Muscle layer of colon (tissue), 2 donors: ENCODE results near the gene VPS4A.
"Not testable (repeated sequence)": the region's sequence is repeated elsewhere in the genome, so short reads cannot be mapped to it uniquely, and the experiment has no call there.

Experiments used
- H3K27ac ChIP-seq: one replicate; pipeline ENCODE4 v1.7.0; 2013; ENCODE audit warnings: low read depth, mild to moderate bottlenecking, low read length, moderate library complexity
- H3K27me3 ChIP-seq, 2 donors: one replicate each; pipeline ENCODE4 v1.7.0; 2013; ENCODE audit warnings: low read length in 2 of 2, mild to moderate bottlenecking in 2 of 2; ENCODE audit not compliant: insufficient read depth in 2 of 2, control insufficient read depth in 1 of 2
- H3K36me3 ChIP-seq: one replicate; pipeline ENCODE4 v1.7.0; 2013; ENCODE audit warnings: mild to moderate bottlenecking, low read length; ENCODE audit not compliant: insufficient read depth
- H3K4me1 ChIP-seq: one replicate; pipeline ENCODE4 v1.7.0; 2013; ENCODE audit warnings: mild to moderate bottlenecking, low read length; ENCODE audit not compliant: insufficient read depth
- H3K4me3 ChIP-seq, 2 donors: one replicate each; pipeline ENCODE4 v1.7.0; 2013; ENCODE audit warnings: low read length in 2 of 2, low read depth in 1 of 2, mild to moderate bottlenecking in 1 of 2, moderate library complexity in 1 of 2
- H3K9ac ChIP-seq: one replicate; pipeline ENCODE4 v1.7.0; 2013; ENCODE audit warnings: low read length
- H3K9me3 ChIP-seq: one replicate; pipeline ENCODE4 v1.7.0; 2013; ENCODE audit warnings: mild to moderate bottlenecking, low read length
- donor health status: abdominal sarcoma.
- donor health status: Adenocarcinoma of cecum.

The VPS4A gene

GRCh38 chr16:69349536-69349935 is 38.4 kb downstream of the VPS4A start:
- H3K9ac ChIP-seq, result no peak overlapping the region
- H3K4me3 ChIP-seq, result no peak overlapping the region
- H3K36me3 ChIP-seq, result peaks cover 13% of the 10 kb centered on the region
- H3K27ac ChIP-seq, result no peak overlapping the region
- no peaks in the 10 kb centered on the region for H3K27me3 ChIP-seq
- no peaks in the 10 kb centered on the region for H3K9me3 ChIP-seq
- H3K4me1 ChIP-seq, result no peaks in the 10 kb centered on the region

GRCh38 chr16:69350536-69351133 is 39.5 kb downstream of the VPS4A start:
- Histone ChIP-seq H3K27ac (no peak overlapping the region), H3K4me3 (no peak overlapping the region), H3K27me3 (no peaks in the 10 kb centered on the region), H3K36me3 (peaks cover 17% of the 10 kb centered on the region), H3K9ac (no peak overlapping the region), H3K4me1 (no peaks in the 10 kb centered on the region), H3K9me3 (no peaks in the 10 kb centered on the region)

- H3K4me3 ChIP-seq, result no peak within 1 kb of the TSS
- peaks cover 22% of the 10 kb centered on the region for H3K36me3 ChIP-seq
- no peaks in the 10 kb centered on the region for H3K4me1 ChIP-seq
- no peaks in the 10 kb centered on the region for H3K9me3 ChIP-seq
- H3K27me3 ChIP-seq, result no peaks in the 10 kb centered on the region
- no peak within 1 kb of the TSS for H3K27ac ChIP-seq
- H3K9ac ChIP-seq, result no peak within 1 kb of the TSS
These were observed 40.3 kb downstream of the VPS4A start, which contains the start of gene TMED6 for GRCh38 chr16:69351309-69352027. TSS of gene TMED6 (minus strand) at chr16:69351786. CDS start at chr16:69351753, 33 bp downstream.

GRCh38 chr16:69360070-69360469 is 48.9 kb downstream of the VPS4A start:
- not testable (repeated sequence) for H3K27ac ChIP-seq, H3K27me3 ChIP-seq, H3K9ac ChIP-seq, H3K4me1 ChIP-seq, H3K9me3 ChIP-seq, H3K4me3 ChIP-seq
- peaks cover 48% of the 10 kb centered on the region for H3K36me3 ChIP-seq

GRCh38 chr16:69363281-69363717 is 52.1 kb downstream of the VPS4A start:
- Histone ChIP-seq H3K27ac (no peak overlapping the region), H3K36me3 (peaks cover 60% of the 10 kb centered on the region), H3K9me3 (no peaks in the 10 kb centered on the region), H3K9ac (no peak overlapping the region), H3K27me3 (no peaks in the 10 kb centered on the region), H3K4me1 (no peaks in the 10 kb centered on the region), H3K4me3 (no peak overlapping the region)

GRCh38 chr16:69364088-69364487 is 52.9 kb downstream of the VPS4A start:
- Histone ChIP-seq H3K27ac (no peak overlapping the region), H3K9me3 (no peaks in the 10 kb centered on the region), H3K9ac (no peak overlapping the region), H3K4me1 (no peaks in the 10 kb centered on the region), H3K36me3 (peaks cover 68% of the 10 kb centered on the region), H3K27me3 (no peaks in the 10 kb centered on the region), H3K4me3 (no peak overlapping the region)

- Histone ChIP-seq H3K9ac (no peak overlapping the region), H3K9me3 (no peaks in the 10 kb centered on the region), H3K4me1 (no peaks in the 10 kb centered on the region), H3K36me3 (peaks cover 81% of the 10 kb centered on the region), H3K27me3 (no peaks in the 10 kb centered on the region), H3K27ac (no peak overlapping the region), H3K4me3 (no peak overlapping the region)
These were observed 54.8 kb downstream of the VPS4A start for GRCh38 chr16:69365901-69366300.

- no peaks in the 10 kb centered on the region for H3K27me3 ChIP-seq
- H3K9me3 ChIP-seq, result no peaks in the 10 kb centered on the region
- H3K4me3 ChIP-seq, result no peak overlapping the region
- H3K4me1 ChIP-seq, result no peaks in the 10 kb centered on the region
- H3K27ac ChIP-seq, result no peak overlapping the region
- no peak overlapping the region for H3K9ac ChIP-seq
- peaks cover 78% of the 10 kb centered on the region for H3K36me3 ChIP-seq
These were observed 55.3 kb downstream of the VPS4A start for GRCh38 chr16:69366431-69366830.

GRCh38 chr16:69367980-69368379 is 56.8 kb downstream of the VPS4A start:
- Histone ChIP-seq H3K9ac (no peak overlapping the region), H3K9me3 (no peaks in the 10 kb centered on the region), H3K4me3 (no peak overlapping the region), H3K36me3 (peaks cover 81% of the 10 kb centered on the region), H3K27me3 (no peaks in the 10 kb centered on the region), H3K27ac (no peak overlapping the region), H3K4me1 (no peaks in the 10 kb centered on the region)

GRCh38 chr16:69368866-69369265 is 57.7 kb downstream of the VPS4A start:
- Histone ChIP-seq H3K9ac (no peak overlapping the region), H3K9me3 (no peaks in the 10 kb centered on the region), H3K4me1 (no peaks in the 10 kb centered on the region), H3K36me3 (peaks cover 80% of the 10 kb centered on the region), H3K4me3 (no peak overlapping the region), H3K27ac (no peak overlapping the region), H3K27me3 (no peaks in the 10 kb centered on the region)

GRCh38 chr16:69371564-69371963 is 60.4 kb downstream of the VPS4A start:
- Histone ChIP-seq H3K27ac (no peak overlapping the region), H3K4me1 (no peaks in the 10 kb centered on the region), H3K9ac (no peak overlapping the region), H3K4me3 (no peak overlapping the region), H3K36me3 (peaks cover 60% of the 10 kb centered on the region), H3K27me3 (no peaks in the 10 kb centered on the region), H3K9me3 (no peaks in the 10 kb centered on the region)

GRCh38 chr16:69373019-69373418 is 61.9 kb downstream of the VPS4A start:
- H3K9ac ChIP-seq, result no peak overlapping the region
- H3K27ac ChIP-seq, result no peak overlapping the region
- H3K4me1 ChIP-seq, result no peaks in the 10 kb centered on the region
- H3K9me3 ChIP-seq, result no peaks in the 10 kb centered on the region
- no peak overlapping the region for H3K4me3 ChIP-seq
- peaks cover 52% of the 10 kb centered on the region for H3K36me3 ChIP-seq
- no peaks in the 10 kb centered on the region for H3K27me3 ChIP-seq
